B cell (primary cell): ENCODE results near the gene JUP. TPM values are rescaled to one million over a fixed set of nuclear protein-coding genes. Genes with fewer than 3 reads are reported as not detected.

ENCODE experiments used
- ATAC-seq: fragments of 200-7000 bp; cut with Tn5 transposase; one replicate; pipeline ENCODE4 v1.10.0; 2021; ENCODE audit warnings: low read depth, mild to moderate bottlenecking, moderate number of reproducible peaks, moderate library complexity
- CTCF ChIA-PET: fragments of 350-600 bp; sonication (Branson Sonifier 250); formaldehyde crosslinking; loops from one replicate; lab custom pipeline; 2021; ENCODE audit warnings: antibody characterized with exemption, inconsistent platforms; lab: Charles Lee
- POLR2A ChIA-PET: fragments of 350-600 bp; sonication (Branson Sonifier 250); formaldehyde crosslinking; loops from one replicate; lab custom pipeline; 2021; ENCODE audit warnings: antibody characterized with exemption; lab: Charles Lee
- DNase-seq: peaks from one replicate; pipeline ENCODE4 v3.0.0; 2013
- H2AFZ ChIP-seq: 2 replicates; pipeline ENCODE4 v1.6.1; 2012; ENCODE audit warnings: mild to moderate bottlenecking, low read depth, low read length; ENCODE audit not compliant: insufficient read depth, poor library complexity, severe bottlenecking
- H3K27ac ChIP-seq, 2 donors: 1 replicate in 1 of 2; 2 replicates in 1 of 2; pipeline ENCODE4 v1.5.1; 2012 to 2013; ENCODE audit warnings: low read length in 2 of 2, mild to moderate bottlenecking in 2 of 2, moderate library complexity in 1 of 2
- H3K27me3 ChIP-seq, 4 experiments: fragments of 200-600 bp in 1 of 4; sonication (generic) in 1 of 4; replicated peaks in 1 of 4; 1 replicate in 2 of 4; 2 replicates in 2 of 4; pipeline versions ENCODE4 v1.6.1 to v1.7.0; 2013 to 2016; ENCODE audit warnings: low read length in 3 of 4, mild to moderate bottlenecking in 2 of 4, mixed read lengths in 1 of 4, moderate library complexity in 1 of 4; ENCODE audit not compliant: insufficient read depth in 4 of 4, control insufficient read depth in 3 of 4; ENCODE audit errors: control extremely low read depth in 1 of 4
- H3K36me3 ChIP-seq, 2 experiments: replicated peaks in 1 of 2; 1 replicate in 1 of 2; 2 replicates in 1 of 2; pipeline versions ENCODE4 v1.6.1 to v1.7.1; 2013; ENCODE audit warnings: low read length in 1 of 2; ENCODE audit not compliant: insufficient read depth in 2 of 2, control insufficient read depth in 1 of 2; ENCODE audit errors: control extremely low read depth in 1 of 2, extremely low read depth in 1 of 2
- H3K4me1 ChIP-seq, 2 donors: fragments of 200-600 bp in 1 of 2; sonication (generic) in 1 of 2; 1 replicate in 1 of 2; 2 replicates in 1 of 2; pipeline versions ENCODE4 v1.5.1 to v1.6.1; 2013 to 2017; ENCODE audit warnings: low read length in 2 of 2; ENCODE audit not compliant: control insufficient read depth in 2 of 2, insufficient read depth in 2 of 2
- H3K4me2 ChIP-seq: replicated peaks from 2 replicates; pipeline ENCODE3; 2012; ENCODE audit warnings: mild to moderate bottlenecking, low read depth, low read length; ENCODE audit not compliant: poor library complexity, severe bottlenecking
- H3K4me3 ChIP-seq, 5 experiments: fragments of 200-600 bp in 1 of 5; sonication (generic) in 1 of 5; 1 replicate in 3 of 5; 2 replicates in 2 of 5; pipeline versions ENCODE4 v1.5.1 to v1.7.0; 2011 to 2016; ENCODE audit warnings: low read length in 4 of 5, mild to moderate bottlenecking in 4 of 5, low read depth in 2 of 5, control low read depth in 1 of 5, moderate library complexity in 1 of 5; ENCODE audit not compliant: insufficient read depth in 1 of 5; ENCODE audit errors: control extremely low read depth in 1 of 5, extremely low read depth in 1 of 5
- H3K79me2 ChIP-seq: fragments of 200-600 bp; sonication (generic); one replicate; pipeline ENCODE4 v1.6.0; 2016; ENCODE audit warnings: low read length; ENCODE audit not compliant: control insufficient read depth, insufficient read depth
- H3K9ac ChIP-seq: fragments of 200-600 bp; sonication (generic); 2 replicates; pipeline ENCODE4 v1.6.1; 2017; ENCODE audit warnings: mild to moderate bottlenecking, low read length, moderate library complexity
- H3K9me3 ChIP-seq, 3 donors: one replicate each; pipeline versions ENCODE4 v1.6.1 to v1.7.1; 2013; ENCODE audit warnings: low read length in 2 of 3; ENCODE audit not compliant: control insufficient read depth in 2 of 3, insufficient read depth in 1 of 3; ENCODE audit errors: control extremely low read depth in 1 of 3
- H4K20me1 ChIP-seq: 2 replicates; pipeline ENCODE4 v1.6.0; 2012; ENCODE audit warnings: mild to moderate bottlenecking, low read length; ENCODE audit not compliant: insufficient read depth, control insufficient read depth, poor library complexity, severe bottlenecking
- H3K27ac Mint-ChIP-seq: one replicate; pipeline ENCODE4 v1.8.0; 2021; ENCODE audit warnings: mixed read lengths
- H3K27me3 Mint-ChIP-seq: one replicate; pipeline ENCODE4 v1.8.0; 2021; ENCODE audit warnings: mixed read lengths
- H3K4me1 Mint-ChIP-seq: one replicate; pipeline ENCODE4 v1.8.0; 2021; ENCODE audit warnings: mixed read lengths
- H3K4me3 Mint-ChIP-seq: one replicate; pipeline ENCODE4 v1.8.0; 2021; ENCODE audit warnings: mixed read lengths
- H3K9me3 Mint-ChIP-seq: one replicate; pipeline ENCODE4 v1.8.0; 2022; ENCODE audit warnings: mixed read lengths; ENCODE audit not compliant: insufficient read depth
- EZH2 ChIP-seq: IDR thresholded peaks from 2 replicates; pipeline ENCODE4 v1.6.1; 2012; ENCODE audit warnings: borderline replicate concordance, low read depth, mild to moderate bottlenecking, moderate library complexity, low read length; ENCODE audit not compliant: insufficient read depth, poor library complexity, severe bottlenecking
- WGBS: methylation state at CpG from one replicate; pipeline ENCODE4 v1.1.5; 2013; ENCODE audit warnings: missing lambda C conversion rate; ENCODE audit not compliant: insufficient coverage; 5-methylcytosine and 5-hydroxymethylcytosine counted together
- intact Hi-C: fragments of 100-400 bp; cut with micrococcal nuclease; formaldehyde crosslinking; loops from one replicate; pipeline ENCODE4 v1.10.0; 2022
- polyA plus RNA-seq: library from polyadenylated mRNA; depleted of rRNA; stranded (reverse); fragments of >200 nt; gene quantifications from 2 replicates; pipeline ENCODE4 v1.2.3, GENCODE V29; 2012
- total RNA-seq, 2 donors: library from RNA; stranded (reverse); fragments of 120-200 nt in 1 of 2; gene quantifications; 1 replicate in 1 of 2; 2 replicates in 1 of 2; pipeline versions ENCODE4 v1.2.3 to v1.2.4, GENCODE V29; 2013 to 2022
- TF ChIP-seq, protein P1 (sequence below): fragments of 200-600 bp; IDR thresholded peaks from one replicate; pipeline ENCODE4 v1.8.0; 2022; ENCODE audit warnings: antibody characterized with exemption, mild to moderate bottlenecking

Gene JUP
- total and polyA plus RNA-seq, 2 donors (not counting 1 experiment from before 2014, with no cell fraction given) = 62.9 to 63.3 TPM

GRCh38 chr17:41718287-41718645 lies 68.2 kb downstream of the JUP start:
- no peaks in the 10 kb centered on the region for H3K4me1 ChIP-seq

GRCh38 chr17:41717408-41718286 lies 68.9 kb downstream of the JUP start:
- Histone ChIP-seq H4K20me1 (no peaks in the 10 kb centered on the region), H3K9ac (no peak overlapping the region), H3K4me1 (no peaks in the 10 kb centered on the region), H2AFZ (no peak overlapping the region), H3K36me3 (no peaks in the 10 kb centered on the region), H3K79me2 (no peaks in the 10 kb centered on the region), H3K9me3 (no peaks in the 10 kb centered on the region), H3K27ac (no peak overlapping the region), H3K4me2 (no peak overlapping the region), H3K4me3 (no peak overlapping the region), H3K27me3 (peaks cover 0 to 7% (median 0%) of the 10 kb centered on the region in 4 experiments)
- POLR2A ChIA-PET = no interaction called here
- H3K4me1 Mint-ChIP-seq = no peaks in the 10 kb centered on the region
- 77% methylated on average over 9 of the region's 15 CpGs for WGBS
- no peak for TF ChIP-seq EZH2
- TF ChIP-seq, protein P1, sequence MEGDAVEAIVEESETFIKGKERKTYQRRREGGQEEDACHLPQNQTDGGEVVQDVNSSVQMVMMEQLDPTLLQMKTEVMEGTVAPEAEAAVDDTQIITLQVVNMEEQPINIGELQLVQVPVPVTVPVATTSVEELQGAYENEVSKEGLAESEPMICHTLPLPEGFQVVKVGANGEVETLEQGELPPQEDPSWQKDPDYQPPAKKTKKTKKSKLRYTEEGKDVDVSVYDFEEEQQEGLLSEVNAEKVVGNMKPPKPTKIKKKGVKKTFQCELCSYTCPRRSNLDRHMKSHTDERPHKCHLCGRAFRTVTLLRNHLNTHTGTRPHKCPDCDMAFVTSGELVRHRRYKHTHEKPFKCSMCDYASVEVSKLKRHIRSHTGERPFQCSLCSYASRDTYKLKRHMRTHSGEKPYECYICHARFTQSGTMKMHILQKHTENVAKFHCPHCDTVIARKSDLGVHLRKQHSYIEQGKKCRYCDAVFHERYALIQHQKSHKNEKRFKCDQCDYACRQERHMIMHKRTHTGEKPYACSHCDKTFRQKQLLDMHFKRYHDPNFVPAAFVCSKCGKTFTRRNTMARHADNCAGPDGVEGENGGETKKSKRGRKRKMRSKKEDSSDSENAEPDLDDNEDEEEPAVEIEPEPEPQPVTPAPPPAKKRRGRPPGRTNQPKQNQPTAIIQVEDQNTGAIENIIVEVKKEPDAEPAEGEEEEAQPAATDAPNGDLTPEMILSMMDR = no peak
- H3K9me3 Mint-ChIP-seq = no peaks in the 10 kb centered on the region
- H3K27ac Mint-ChIP-seq = no peak overlapping the region
- CTCF ChIA-PET = no interaction called here
- no peak overlapping the region for H3K4me3 Mint-ChIP-seq
- DNase-seq = no peak
- ATAC-seq = no peak
- peaks cover 11% of the 10 kb centered on the region for H3K27me3 Mint-ChIP-seq
- intact Hi-C loops = no loop called here

More at GRCh38 chr17:41718287-41718645, 68.2 kb downstream of the JUP start:
- Mint-ChIP-seq H3K27me3 (peaks cover 11% of the 10 kb centered on the region), H3K27ac (no peak overlapping the region), H3K4me3 (no peak overlapping the region), H3K4me1 (no peaks in the 10 kb centered on the region), H3K9me3 (no peaks in the 10 kb centered on the region)
- Histone ChIP-seq H3K9me3 (no peaks in the 10 kb centered on the region), H3K36me3 (no peaks in the 10 kb centered on the region), H2AFZ (no peak overlapping the region), H3K4me3 (no peak overlapping the region), H3K27ac (no peak overlapping the region), H3K9ac (no peak overlapping the region), H3K27me3 (peaks cover 0 to 7% (median 0%) of the 10 kb centered on the region in 4 experiments), H4K20me1 (no peaks in the 10 kb centered on the region), H3K79me2 (no peaks in the 10 kb centered on the region), H3K4me2 (no peak overlapping the region)
- WGBS = 68% methylated on average over 5 of the region's 5 CpGs
- intact Hi-C loops = no loop called here
- CTCF ChIA-PET = no interaction called here
- POLR2A ChIA-PET = no interaction called here
- TF ChIP-seq, protein P1 = no peak
- TF ChIP-seq EZH2 = no peak
- DNase-seq (no peak), ATAC-seq (no peak)
